ENCODE measurements around the gene COL4A2.
"Not testable (repeated sequence)": the region's sequence is repeated elsewhere in the genome, so short reads cannot be mapped to it uniquely, and the experiment has no call there.

The COL4A2 gene

GRCh38 chr13:110393761-110394160 is 86.7 kb downstream of the COL4A2 start:
- no peak for DNase-seq (ENCODE audit: low spot score)
- Histone ChIP-seq H3K27ac (peak overlapping the region; percentile 98), H3K4me3 (no peak overlapping the region)
- TF ChIP-seq CTCF (IDR thresholded peaks at IDR 0.05) = no peak

GRCh38 chr13:110394371-110394841 is 87.3 kb downstream of the COL4A2 start:
- no peak for TF ChIP-seq CTCF (IDR thresholded peaks at IDR 0.05)
- H3K27ac ChIP-seq = peak overlapping the region; percentile 98
- H3K4me3 ChIP-seq = no peak overlapping the region
- no peak for DNase-seq (ENCODE audit: low spot score)

GRCh38 chr13:110395616-110396015 is 88.5 kb downstream of the COL4A2 start:
- not testable (repeated sequence) for DNase-seq (ENCODE audit: low spot score); H3K4me3 ChIP-seq
- peak overlapping the region; percentile 98 for H3K27ac ChIP-seq

GRCh38 chr13:110396476-110396875 is 89.4 kb downstream of the COL4A2 start:
- H3K4me3 ChIP-seq = peak overlapping the region; percentile 43
- peak overlapping the region; percentile 98 for H3K27ac ChIP-seq
- TF ChIP-seq CTCF (IDR thresholded peaks at IDR 0.05) = no peak
- DNase-seq (ENCODE audit: low spot score) = no peak

GRCh38 chr13:110396913-110397381 is 89.9 kb downstream of the COL4A2 start:
- TF ChIP-seq CTCF (IDR thresholded peaks at IDR 0.05) = no peak
- H3K4me3 ChIP-seq = peak overlapping the region; percentile 56
- peak; percentile 98 for DNase-seq (ENCODE audit: low spot score)
- H3K27ac ChIP-seq = peak overlapping the region; percentile 98

- H3K4me3 ChIP-seq = peak overlapping the region; percentile 56
- DNase-seq (ENCODE audit: low spot score) = no peak
- H3K27ac ChIP-seq = peak overlapping the region; percentile 98
- TF ChIP-seq CTCF (IDR thresholded peaks at IDR 0.05) = no peak
Observed at GRCh38 chr13:110397436-110398115, 90.5 kb downstream of the COL4A2 start.

- H3K4me3 ChIP-seq = peak overlapping the region; percentile 26
- peak overlapping the region; percentile 98 for H3K27ac ChIP-seq
- TF ChIP-seq CTCF (IDR thresholded peaks at IDR 0.05) = no peak
- no peak for DNase-seq (ENCODE audit: low spot score)
Observed at GRCh38 chr13:110398564-110399507, 91.8 kb downstream of the COL4A2 start.

Data from coronary artery (tissue), 2 donors.